HG03442 (cell line): ENCODE measurements around the gene MYRFL.
"Not testable (repeated sequence)": the region's sequence is repeated elsewhere in the genome, so short reads cannot be mapped to it uniquely, and the experiment has no call there.

Experiments used
- ATAC-seq: cut with Tn5 transposase; IDR thresholded peaks from one replicate; pipeline ENCODE4 v1.9.1; 2021; ENCODE audit warnings: mild to moderate bottlenecking, moderate library complexity; ENCODE audit not compliant: unreplicated experiment

The MYRFL gene

GRCh38 chr12:69981881-69982475, 157.0 kb downstream of the MYRFL start:
- ATAC-seq: no peak

DNA sequence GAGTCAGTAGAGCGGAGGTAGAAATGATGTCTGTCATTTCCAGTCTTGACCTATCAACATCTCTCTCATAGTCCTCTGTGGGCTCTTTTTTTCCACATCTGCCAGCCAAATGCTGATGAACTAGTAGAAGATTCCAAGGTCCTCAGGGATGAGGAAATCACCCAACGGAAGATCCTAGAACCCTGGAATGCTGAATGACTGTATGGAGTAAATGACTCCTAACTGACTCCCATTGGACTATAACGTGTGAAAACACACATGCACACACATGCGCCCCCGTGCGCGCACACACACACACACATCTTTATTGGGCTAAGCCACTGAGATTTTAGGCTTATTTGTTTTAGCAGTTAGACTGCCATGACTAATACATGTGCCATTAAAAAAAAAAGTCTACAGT, 159.2 kb downstream of the MYRFL start:
- ATAC-seq: no peak

DNA sequence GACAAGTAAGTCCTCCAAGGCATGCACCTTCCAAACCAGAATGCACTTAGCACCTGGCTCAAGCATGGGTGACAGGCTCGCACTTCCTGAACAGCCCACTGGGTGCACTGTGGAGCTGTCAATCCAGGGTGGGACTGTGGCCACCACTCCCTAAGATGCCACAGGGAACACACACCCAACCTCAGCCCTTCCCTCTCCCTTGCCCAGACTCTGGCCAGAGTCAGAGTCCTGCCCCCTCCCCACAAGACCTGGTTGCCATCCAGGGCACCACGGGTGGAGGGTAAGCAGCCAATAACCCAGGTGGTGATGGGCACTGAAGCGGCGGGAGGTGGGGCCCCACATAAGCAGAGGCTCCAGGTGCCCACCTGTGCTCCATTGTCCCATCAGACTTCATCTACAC, 160.6 kb downstream of the MYRFL start:
- peak; percentile 84 for ATAC-seq

DNA sequence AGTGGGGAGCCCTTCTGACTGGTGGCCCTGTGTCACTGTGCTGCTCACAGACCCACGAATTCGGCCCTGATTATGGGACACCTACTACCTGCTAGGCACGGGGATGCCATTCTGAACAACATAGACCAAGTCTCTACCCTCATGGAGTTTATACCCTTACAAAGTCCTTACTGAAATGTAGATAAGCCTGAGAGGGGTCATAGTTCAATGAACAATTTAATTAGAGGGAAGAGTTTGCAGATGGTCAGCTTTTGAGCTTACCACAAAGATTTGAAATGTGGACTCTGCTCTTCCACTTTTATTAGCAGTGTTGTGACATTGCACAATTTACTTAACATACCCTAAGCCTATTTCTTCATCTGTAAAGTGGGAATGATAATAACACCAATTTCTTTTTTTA, 161.1 kb downstream of the MYRFL start:
- no peak for ATAC-seq

DNA sequence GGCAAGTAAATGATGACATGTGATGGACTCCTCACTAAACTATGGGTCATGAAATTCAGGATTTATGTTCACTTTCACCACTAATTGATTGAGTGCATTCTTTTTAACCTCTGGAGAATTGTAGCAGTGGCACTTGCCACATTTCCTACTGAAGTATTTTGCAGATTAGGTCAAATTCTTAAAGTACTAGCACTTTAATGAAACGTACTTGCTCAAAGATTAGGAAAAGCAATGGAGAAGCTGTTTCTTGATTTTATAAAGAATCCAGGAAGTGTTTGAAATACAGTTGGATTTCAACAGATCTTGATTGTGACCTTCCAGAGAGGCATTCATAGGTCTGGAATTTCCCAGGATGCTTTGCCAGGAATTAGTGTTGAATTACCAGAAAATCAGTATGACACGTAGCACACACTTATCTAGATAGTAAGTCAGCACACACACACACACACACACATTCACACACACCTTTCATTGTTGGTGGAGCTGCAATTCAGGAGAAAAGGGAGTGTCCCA, 162.6 kb downstream of the MYRFL start:
- no peak for ATAC-seq

DNA sequence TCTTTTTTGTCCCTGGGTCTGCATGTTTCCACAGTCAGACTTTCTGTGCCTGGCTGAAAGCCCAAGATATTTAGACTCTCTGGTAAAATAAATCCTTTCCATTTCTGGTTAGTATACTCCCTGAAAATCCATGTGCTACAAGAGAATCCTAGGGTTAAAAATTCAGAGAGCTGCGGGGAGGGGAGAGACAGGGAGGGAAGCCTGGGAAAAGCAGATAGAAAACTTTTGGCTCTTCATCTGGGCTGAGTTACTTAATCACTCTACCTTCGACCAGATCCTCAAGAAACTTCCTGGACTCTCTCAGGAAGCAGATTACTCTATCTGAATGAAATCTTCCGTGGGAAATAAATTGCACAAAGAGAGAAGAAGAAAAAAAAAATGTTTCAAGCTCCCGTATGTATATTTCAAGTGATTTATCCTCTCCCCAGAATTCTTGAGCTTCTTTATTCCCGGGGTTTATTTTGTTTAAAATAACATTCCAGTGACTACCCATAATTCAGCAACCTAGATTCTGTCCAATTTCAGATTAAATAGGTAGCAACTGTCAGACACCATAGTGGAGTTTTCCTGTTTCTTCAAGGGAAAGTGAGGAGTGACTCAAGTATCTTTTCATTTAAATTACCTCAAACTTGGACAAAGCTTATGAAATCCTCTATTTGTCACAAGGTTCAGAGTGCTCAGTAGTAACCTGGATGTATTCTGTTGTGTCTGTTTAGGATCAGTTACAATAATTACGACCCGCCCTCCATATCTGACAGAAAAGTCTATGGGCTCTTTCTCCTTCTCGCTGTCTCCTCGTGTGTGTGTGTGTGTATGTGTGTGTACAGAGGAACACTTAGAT, 163.7 kb downstream of the MYRFL start:
- no peak for ATAC-seq

DNA sequence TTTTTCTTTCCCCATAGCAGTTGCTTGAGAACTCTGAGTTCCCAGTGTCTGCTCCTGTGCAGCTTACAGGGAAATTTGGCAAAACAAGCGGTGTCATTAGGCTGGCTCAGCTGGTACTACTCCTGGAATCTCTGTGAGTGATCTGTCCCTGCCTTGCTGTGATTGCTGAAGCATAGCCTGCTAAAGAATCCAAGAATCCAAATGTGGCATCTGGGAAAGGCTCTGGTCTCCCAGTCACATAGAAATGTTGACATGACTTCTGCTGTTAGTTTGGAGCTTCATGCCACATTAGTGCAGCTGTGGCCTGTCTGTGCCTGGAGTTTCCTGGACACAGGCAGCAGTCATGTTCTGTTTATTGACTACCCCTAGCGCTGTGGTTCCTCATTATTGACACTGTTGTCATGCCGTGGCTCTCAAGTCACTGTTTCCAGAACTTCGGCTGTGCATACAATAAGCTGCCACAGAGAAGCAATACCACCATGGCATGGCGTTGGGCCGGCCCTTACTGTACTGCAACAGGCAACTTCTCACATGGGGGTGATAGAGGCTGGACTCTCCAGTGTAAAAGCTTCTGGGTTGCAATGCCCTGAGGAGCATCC, 166.8 kb downstream of the MYRFL start:
- no peak for ATAC-seq

- ATAC-seq: no peak
Measured at GRCh38 chr12:69993433-69993832, 168.4 kb downstream of the MYRFL start.

DNA sequence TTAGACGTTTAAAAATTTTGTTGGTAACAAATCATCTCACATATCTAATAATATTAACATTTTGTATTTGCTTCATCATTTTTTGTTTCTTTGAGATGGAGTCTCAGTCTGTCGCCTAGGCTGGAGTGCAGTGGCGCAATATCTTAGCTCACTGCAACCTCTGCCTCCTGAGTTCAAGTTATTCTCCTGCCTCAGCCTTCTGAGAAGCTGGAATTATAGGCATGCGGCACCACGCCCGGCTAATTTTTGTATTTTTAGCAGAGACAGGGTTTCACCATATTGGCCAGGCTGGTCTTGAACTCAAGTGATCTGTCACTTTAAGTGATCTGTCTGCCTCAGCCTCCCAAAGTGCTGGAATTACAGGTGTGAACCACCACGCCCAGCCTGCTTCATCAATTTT, 169.1 kb downstream of the MYRFL start:
- ATAC-seq: not testable (repeated sequence)

DNA sequence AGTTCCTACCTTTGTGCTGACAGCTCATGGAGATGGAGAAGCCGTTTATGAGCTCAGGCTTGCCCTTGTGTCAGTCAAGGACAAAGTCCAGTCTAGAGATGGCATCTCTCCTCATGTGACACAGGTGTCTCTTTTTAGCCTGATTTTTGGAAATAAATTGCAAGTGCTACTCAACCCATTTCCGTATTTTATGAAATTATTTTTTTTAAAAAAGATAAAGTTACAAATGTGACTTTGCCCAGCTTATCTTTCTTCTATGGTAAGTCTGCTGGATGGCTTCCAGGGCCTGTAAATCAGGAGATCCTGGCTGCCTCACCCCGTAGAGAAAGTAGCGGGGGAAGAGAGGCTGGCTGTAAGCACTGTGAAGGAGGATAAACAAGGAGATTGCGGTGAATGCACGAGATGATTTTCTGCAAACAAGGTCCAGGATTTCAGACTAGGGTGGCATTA, 169.7 kb downstream of the MYRFL start:
- no peak for ATAC-seq

DNA sequence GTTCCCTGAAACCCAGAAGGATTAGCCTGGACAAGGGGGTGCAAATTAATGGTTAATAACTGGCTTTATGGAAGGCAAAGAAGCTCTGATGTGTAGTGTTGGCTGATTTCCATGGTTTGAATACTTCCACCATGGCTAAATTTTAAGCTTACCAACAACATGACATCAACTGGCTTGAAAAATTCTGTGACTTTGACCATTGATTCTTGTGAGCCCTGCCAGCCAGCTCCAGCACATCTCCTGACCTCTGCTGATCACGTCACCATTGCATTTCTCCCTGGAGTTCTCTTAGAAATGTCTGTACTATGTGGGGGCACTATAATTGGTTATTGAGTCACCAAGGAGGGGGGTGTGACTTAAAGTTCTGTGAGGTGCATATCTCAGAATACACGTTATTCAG, 171.2 kb downstream of the MYRFL start:
- ATAC-seq: no peak

DNA sequence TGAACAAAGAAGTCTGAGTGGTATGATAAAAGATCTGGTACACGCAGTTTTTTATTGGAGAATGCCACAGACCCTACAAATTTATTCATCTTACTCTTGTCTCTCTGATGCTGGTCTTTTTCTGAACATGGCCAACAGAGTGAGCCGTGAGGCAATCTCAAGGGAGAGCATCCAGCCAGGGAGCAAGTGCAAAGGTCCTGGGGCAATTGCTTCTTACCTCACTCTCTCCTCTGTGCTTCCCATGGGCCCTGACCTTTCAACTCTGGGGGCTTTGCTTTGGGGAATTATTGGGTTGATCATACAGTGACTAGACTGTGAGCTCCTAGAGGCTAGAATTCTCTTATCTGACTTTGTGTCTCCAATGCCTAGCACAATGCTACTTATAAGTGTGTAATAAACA, 171.7 kb downstream of the MYRFL start:
- no peak for ATAC-seq

DNA sequence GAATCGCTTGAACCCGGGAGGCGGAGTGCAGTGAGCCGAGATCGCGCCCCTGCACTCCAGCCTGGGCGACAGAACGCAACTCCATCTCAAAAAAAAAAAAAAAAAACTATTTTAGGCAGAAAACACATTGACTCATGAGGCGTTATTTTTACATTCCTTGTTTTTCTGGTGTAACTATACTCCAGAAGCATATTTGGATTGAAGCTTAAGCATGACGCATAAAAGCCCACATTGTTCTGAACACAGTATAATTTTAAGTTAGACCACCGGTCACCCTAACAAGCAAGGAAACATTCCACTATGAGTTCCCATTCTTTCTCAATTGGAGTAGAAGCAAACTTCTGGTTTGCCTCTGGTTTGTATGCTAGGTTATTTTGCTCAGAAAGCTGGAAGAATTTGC, 173.0 kb downstream of the MYRFL start:
- ATAC-seq: no peak

DNA sequence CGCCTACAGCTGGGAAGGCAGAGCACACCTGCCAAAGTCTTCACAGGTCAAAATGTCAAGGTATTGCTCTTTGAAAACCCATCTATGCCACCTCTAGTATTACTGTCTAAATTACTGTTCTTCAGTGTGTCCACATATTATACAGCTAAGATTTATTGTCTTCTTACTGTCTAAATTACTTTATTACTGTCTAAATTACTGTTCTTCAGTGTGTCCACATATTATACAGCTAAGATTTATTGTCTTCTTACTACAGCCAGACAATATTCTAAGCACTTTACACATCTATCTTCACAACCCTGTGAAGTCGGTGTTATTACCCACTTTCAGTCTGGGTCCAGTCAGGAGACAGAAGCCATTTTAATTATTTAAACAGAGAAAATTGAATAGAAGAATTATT, 173.9 kb downstream of the MYRFL start:
- no peak for ATAC-seq

- no peak for ATAC-seq
Measured at GRCh38 chr12:69999561-69999960, 174.5 kb downstream of the MYRFL start.

DNA sequence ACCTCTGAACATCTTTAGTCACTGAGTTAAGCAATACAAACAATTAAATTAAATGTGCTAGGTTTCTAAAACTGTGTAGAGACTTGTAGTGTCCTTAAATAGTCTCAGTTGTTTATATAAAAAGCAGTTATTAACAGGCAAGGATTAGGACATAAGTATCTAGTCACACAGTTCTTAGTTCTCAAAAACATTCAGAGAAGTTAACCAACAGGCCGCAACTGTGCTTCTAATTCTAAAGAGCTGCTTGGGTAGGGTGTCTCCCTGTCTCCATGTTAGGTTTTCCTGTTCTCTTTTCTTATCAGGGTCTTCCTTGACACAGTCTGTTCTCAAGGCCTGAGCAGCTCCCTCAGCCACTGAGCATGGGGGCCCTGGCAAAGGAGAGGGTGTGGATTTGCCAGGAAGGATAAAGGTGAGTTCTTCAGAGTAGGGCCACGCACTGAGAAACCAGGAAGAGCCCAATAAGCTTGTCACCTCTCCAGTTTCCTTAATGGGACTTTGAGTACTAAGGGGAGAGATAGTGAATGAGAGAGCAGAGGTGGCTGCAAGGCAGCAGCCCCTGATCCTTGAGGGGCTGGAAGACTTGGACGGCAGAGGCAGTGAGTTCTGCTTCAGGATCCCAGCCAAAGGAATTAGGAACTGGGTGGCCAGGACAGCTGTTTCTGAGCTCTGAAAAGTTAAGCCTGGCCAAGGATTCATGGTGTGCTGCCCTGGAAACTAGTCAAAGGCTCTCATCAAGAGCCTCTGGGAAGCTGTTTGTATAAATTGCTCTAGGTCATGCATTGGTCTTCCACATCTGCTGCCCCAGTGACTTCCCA, 177.3 kb downstream of the MYRFL start:
- no peak for ATAC-seq

DNA sequence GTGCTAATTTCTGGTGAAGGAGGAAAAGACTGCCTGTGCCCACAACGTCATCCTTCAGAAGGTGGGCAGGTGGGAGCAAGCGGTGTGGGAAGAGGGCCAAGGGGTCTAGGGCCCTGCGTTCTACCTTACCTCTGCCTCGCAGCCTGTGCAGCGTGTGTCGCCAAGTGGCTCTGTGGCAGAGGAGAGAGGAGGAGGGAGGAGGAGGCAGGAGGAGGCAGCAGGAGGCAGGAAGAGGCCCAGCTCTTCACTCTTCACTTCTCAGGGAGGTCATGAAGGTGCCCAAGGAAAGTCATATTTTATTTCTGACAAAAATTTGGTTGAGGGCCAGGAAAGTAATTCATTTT, 177.9 kb downstream of the MYRFL start:
- ATAC-seq: no peak

- no peak for ATAC-seq
Measured at GRCh38 chr12:70005864-70006618, 181.0 kb downstream of the MYRFL start.

DNA sequence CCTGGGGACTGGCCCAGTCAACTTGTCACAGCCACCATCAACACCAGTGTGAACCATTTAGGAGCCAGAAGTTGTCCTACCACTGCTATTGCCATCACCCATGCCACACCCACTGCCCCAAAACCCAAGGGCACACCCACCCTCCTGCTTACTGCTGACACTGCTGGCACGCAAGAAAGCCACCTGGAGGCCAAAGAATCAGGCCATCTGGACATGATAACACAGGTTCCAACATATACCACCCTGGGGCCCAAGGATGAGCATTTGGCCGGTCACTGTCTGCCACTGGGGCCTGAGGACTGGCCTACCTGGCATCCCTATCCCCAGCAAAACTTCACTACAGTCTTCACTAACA, 181.6 kb downstream of the MYRFL start:
- no peak for ATAC-seq

- ATAC-seq: no peak
Measured at GRCh38 chr12:70007687-70008086, 182.7 kb downstream of the MYRFL start.
